ENCODE data around the gene FCF1. TPM values are rescaled to one million over a fixed set of nuclear protein-coding genes. Genes with fewer than 3 reads are reported as not detected.

Gene FCF1
- total and polyA plus RNA-seq, 2 of the 13 experiments (the other 11 are each of a cell fraction or from before 2014, with no cell fraction given) = 31.0 to 44.4 TPM

- TF ChIP-seq ZHX1 (CRISPR knock-in tag; IDR thresholded peaks at IDR 0.05; ENCODE audit: low read depth) = no peak
- no peak for TF ChIP-seq ZNF670 (CRISPR knock-in tag; IDR thresholded peaks at IDR 0.05; ENCODE audit: borderline replicate concordance)
- no peak for TF ChIP-seq CCAR2 (optimal IDR thresholded peaks at IDR 0.05; ENCODE audit: low read depth, low read length)
- peak; percentile 95 for TF ChIP-seq SALL2 (CRISPR knock-in tag; IDR thresholded peaks at IDR 0.05)
- TF ChIP-seq, protein P1, sequence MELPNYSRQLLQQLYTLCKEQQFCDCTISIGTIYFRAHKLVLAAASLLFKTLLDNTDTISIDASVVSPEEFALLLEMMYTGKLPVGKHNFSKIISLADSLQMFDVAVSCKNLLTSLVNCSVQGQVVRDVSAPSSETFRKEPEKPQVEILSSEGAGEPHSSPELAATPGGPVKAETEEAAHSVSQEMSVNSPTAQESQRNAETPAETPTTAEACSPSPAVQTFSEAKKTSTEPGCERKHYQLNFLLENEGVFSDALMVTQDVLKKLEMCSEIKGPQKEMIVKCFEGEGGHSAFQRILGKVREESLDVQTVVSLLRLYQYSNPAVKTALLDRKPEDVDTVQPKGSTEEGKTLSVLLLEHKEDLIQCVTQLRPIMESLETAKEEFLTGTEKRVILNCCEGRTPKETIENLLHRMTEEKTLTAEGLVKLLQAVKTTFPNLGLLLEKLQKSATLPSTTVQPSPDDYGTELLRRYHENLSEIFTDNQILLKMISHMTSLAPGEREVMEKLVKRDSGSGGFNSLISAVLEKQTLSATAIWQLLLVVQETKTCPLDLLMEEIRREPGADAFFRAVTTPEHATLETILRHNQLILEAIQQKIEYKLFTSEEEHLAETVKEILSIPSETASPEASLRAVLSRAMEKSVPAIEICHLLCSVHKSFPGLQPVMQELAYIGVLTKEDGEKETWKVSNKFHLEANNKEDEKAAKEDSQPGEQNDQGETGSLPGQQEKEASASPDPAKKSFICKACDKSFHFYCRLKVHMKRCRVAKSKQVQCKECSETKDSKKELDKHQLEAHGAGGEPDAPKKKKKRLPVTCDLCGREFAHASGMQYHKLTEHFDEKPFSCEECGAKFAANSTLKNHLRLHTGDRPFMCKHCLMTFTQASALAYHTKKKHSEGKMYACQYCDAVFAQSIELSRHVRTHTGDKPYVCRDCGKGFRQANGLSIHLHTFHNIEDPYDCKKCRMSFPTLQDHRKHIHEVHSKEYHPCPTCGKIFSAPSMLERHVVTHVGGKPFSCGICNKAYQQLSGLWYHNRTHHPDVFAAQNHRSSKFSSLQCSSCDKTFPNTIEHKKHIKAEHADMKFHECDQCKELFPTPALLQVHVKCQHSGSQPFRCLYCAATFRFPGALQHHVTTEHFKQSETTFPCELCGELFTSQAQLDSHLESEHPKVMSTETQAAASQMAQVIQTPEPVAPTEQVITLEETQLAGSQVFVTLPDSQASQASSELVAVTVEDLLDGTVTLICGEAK (IDR thresholded peaks at IDR 0.05) = no peak
- TF ChIP-seq, protein P1 (CRISPR knock-in tag; IDR thresholded peaks at IDR 0.05) = peak; percentile 66
- no peak for TF ChIP-seq ZNF724P (CRISPR knock-in tag; IDR thresholded peaks at IDR 0.05; ENCODE audit: borderline replicate concordance)
- TF ChIP-seq, protein P2, sequence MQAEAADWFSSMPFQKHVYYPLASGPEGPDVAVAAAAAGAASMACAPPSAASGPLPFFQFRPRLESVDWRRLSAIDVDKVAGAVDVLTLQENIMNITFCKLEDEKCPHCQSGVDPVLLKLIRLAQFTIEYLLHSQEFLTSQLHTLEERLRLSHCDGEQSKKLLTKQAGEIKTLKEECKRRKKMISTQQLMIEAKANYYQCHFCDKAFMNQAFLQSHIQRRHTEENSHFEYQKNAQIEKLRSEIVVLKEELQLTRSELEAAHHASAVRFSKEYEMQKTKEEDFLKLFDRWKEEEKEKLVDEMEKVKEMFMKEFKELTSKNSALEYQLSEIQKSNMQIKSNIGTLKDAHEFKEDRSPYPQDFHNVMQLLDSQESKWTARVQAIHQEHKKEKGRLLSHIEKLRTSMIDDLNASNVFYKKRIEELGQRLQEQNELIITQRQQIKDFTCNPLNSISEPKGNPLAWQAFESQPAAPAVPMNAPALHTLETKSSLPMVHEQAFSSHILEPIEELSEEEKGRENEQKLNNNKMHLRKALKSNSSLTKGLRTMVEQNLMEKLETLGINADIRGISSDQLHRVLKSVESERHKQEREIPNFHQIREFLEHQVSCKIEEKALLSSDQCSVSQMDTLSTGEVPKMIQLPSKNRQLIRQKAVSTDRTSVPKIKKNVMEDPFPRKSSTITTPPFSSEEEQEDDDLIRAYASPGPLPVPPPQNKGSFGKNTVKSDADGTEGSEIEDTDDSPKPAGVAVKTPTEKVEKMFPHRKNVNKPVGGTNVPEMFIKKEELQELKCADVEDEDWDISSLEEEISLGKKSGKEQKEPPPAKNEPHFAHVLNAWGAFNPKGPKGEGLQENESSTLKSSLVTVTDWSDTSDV (CRISPR knock-in tag; IDR thresholded peaks at IDR 0.05) = no peak
- no peak for TF ChIP-seq FOXA1 (IDR thresholded peaks at IDR 0.05)
- TF ChIP-seq FOXA1 (CRISPR knock-in tag; IDR thresholded peaks at IDR 0.05) = peak; percentile 38; the same call in 1 of the 2 replicates
- no peak for TF ChIP-seq ZBTB8A (CRISPR knock-in tag; IDR thresholded peaks at IDR 0.05; ENCODE audit: borderline replicate concordance, low read depth)
- TF ChIP-seq ZFX (CRISPR knock-in tag; IDR thresholded peaks at IDR 0.05; ENCODE audit: low read depth) = peak; percentile 98
Measured at GRCh38 chr14:74762917-74763802, 50.2 kb downstream of the FCF1 start, which contains the start of gene YLPM1 (continued).
